Measurements from ENCODE around the gene CCDC175.

CCDC175 gene

DNA sequence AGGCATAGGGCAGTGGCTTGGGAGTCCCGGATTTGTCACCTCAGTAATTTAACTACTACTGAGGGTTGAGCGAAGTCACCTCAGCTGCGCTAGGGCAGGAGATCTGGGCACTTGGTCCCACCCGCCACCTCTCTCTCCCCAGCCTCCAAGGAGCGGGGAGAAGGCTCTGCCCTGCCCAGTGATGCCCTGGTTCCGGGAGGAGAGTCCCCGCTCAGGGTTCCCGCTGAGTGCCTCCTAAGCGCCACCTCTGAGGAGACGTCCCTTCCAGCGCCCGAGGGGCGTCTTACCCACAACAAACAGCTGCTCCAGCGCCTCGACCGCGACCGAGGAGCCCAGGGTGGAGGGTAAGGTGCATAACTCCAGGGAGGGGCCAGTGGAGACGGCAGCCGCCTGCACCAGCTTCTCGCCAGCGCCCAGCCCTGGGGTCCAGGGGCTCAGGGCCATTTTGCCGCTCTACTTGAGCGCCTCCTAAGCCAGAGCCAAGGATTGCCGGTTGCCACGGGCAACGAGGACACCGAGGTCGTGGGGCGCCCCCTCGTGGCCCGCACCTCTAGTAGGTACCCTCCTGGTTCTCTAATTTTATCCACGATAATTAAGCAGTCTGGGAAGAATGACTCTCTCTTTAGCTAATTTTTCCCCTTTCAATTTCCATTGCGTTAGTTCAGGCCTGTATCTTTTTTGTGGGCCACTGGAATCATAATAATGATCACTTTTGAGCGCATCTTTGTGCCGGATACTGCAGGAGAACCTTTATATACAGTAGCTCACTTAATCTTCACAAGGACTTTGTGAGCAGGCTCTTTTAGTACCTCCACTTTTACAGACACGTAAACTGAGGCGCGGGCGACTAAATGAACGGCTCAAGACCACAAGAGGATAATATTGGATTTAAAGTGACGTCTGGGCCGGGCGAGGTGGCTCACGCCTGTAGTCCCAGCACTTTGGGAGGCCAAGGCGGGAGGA lies at the start of gene CCDC175:
Gene CCDC175, minus strand, starts transcription at position 481 of the 963 bp plus-strand sequence. Its CDS starts 37 bp downstream, at position 444.
- TF ChIP-seq, protein P1, sequence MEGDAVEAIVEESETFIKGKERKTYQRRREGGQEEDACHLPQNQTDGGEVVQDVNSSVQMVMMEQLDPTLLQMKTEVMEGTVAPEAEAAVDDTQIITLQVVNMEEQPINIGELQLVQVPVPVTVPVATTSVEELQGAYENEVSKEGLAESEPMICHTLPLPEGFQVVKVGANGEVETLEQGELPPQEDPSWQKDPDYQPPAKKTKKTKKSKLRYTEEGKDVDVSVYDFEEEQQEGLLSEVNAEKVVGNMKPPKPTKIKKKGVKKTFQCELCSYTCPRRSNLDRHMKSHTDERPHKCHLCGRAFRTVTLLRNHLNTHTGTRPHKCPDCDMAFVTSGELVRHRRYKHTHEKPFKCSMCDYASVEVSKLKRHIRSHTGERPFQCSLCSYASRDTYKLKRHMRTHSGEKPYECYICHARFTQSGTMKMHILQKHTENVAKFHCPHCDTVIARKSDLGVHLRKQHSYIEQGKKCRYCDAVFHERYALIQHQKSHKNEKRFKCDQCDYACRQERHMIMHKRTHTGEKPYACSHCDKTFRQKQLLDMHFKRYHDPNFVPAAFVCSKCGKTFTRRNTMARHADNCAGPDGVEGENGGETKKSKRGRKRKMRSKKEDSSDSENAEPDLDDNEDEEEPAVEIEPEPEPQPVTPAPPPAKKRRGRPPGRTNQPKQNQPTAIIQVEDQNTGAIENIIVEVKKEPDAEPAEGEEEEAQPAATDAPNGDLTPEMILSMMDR (IDR thresholded peaks at IDR 0.05; ENCODE audit: low read depth, low read length, poor library complexity, severe bottlenecking) = peak; percentile 91
- no peak for TF ChIP-seq EZH2phosphoT487 (IDR thresholded peaks at IDR 0.05; ENCODE audit: borderline replicate concordance, low read length)
- peaks cover 9% of the 10 kb centered on the region for H3K4me1 ChIP-seq (ENCODE audit: control insufficient read depth, low read length)
- no peaks in the 10 kb centered on the region for H3K36me3 ChIP-seq (ENCODE audit: control insufficient read depth, low read length)
- H3K9me3 ChIP-seq (ENCODE audit: control insufficient read depth, insufficient read depth, low read length) = no peaks in the 10 kb centered on the region
- H3F3A ChIP-seq (ENCODE audit: control insufficient read depth, insufficient read depth) = no peaks in the 10 kb centered on the region
- peak within 1 kb of the TSS; percentile 57 for H3K4me3 ChIP-seq (ENCODE audit: low read length)
- H3K9me2 ChIP-seq (replicated peaks; ENCODE audit: control insufficient read depth, low read length) = no peaks in the 10 kb centered on the region
- peak within 1 kb of the TSS; percentile 64 for H3K4me2 ChIP-seq (ENCODE audit: low read length)
- no peaks in the 10 kb centered on the region for H3K79me2 ChIP-seq (ENCODE audit: control insufficient read depth, low read length)
- peaks cover 19% of the 10 kb centered on the region for H3K27me3 ChIP-seq (ENCODE audit: control insufficient read depth, low read length)
- no peak within 1 kb of the TSS for H3K27ac ChIP-seq (ENCODE audit: low read depth, low read length)
- no peaks in the 10 kb centered on the region for H4K20me1 ChIP-seq (ENCODE audit: control insufficient read depth, insufficient read depth, low read depth, low read length)

DNA sequence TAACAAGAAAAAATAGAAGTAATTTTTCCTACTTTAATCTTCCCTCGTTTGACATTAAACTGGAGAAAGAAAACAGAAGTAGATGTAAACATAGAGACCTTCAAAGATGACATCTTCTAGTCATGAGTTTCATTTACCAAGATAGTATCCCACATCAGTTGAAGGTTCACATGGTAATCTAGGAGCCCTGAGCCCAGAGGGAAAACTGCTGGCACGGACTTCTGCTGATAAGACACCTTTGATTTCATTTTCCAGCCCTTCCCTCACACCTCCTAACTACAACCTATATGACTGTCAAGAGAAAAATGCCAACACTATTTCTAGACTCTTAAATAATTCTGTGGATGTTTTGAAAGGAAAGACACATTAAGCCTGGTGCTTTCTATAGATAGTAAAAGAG lies 46.0 kb upstream of the CCDC175 start:
- TF ChIP-seq EZH2phosphoT487 (IDR thresholded peaks at IDR 0.05; ENCODE audit: borderline replicate concordance, low read length) = no peak
- TF ChIP-seq, protein P1 (IDR thresholded peaks at IDR 0.05; ENCODE audit: low read depth, low read length, poor library complexity, severe bottlenecking) = no peak
- Histone ChIP-seq H3K9me2 (replicated peaks; ENCODE audit: control insufficient read depth, low read length) (no peaks in the 10 kb centered on the region; the same call in 1 of the 2 replicates), H3K27ac (ENCODE audit: low read depth, low read length) (no peak overlapping the region), H3K79me2 (ENCODE audit: control insufficient read depth, low read length) (no peaks in the 10 kb centered on the region), H4K20me1 (ENCODE audit: control insufficient read depth, insufficient read depth, low read depth, low read length) (no peaks in the 10 kb centered on the region), H3K4me1 (ENCODE audit: control insufficient read depth, low read length) (no peaks in the 10 kb centered on the region), H3F3A (ENCODE audit: control insufficient read depth, insufficient read depth) (no peaks in the 10 kb centered on the region), H3K27me3 (ENCODE audit: control insufficient read depth, low read length) (0 out of 2 replicates have a peak, but pooled peaks cover 3% of the 10 kb centered on the region), H3K9me3 (ENCODE audit: control insufficient read depth, insufficient read depth, low read length) (no peaks in the 10 kb centered on the region), H3K4me2 (ENCODE audit: low read length) (no peak overlapping the region), H3K36me3 (ENCODE audit: control insufficient read depth, low read length) (no peaks in the 10 kb centered on the region), H3K4me3 (ENCODE audit: low read length) (no peak overlapping the region)

DNA sequence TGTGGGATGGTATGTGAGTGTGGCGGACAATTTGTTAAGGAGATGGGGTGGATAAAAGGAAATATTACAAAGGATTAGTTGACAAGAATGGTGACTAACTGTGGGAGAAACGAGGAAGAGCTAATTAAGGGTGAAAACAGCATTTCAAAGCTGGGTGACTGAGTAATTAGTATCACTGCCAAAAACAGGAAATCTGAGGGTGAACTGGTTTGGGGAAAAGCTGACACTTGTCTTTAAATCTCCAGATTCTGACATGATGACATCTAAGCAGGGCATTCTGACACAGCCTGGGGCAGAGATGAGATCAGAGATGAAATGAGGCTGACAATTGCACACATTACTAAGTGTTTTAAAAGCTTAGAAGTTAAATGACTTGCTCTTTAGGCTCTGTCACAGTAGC lies 42.4 kb upstream of the CCDC175 start:
- Histone ChIP-seq H3K36me3 (ENCODE audit: control insufficient read depth, low read length) (no peaks in the 10 kb centered on the region), H3K4me3 (ENCODE audit: low read length) (no peak overlapping the region), H3K9me3 (ENCODE audit: control insufficient read depth, insufficient read depth, low read length) (no peaks in the 10 kb centered on the region), H3K79me2 (ENCODE audit: control insufficient read depth, low read length) (no peaks in the 10 kb centered on the region), H3K27me3 (ENCODE audit: control insufficient read depth, low read length) (no peaks in the 10 kb centered on the region), H4K20me1 (ENCODE audit: control insufficient read depth, insufficient read depth, low read depth, low read length) (no peaks in the 10 kb centered on the region), H3K4me1 (ENCODE audit: control insufficient read depth, low read length) (no peaks in the 10 kb centered on the region), H3K4me2 (ENCODE audit: low read length) (no peak overlapping the region), H3F3A (ENCODE audit: control insufficient read depth, insufficient read depth) (no peaks in the 10 kb centered on the region), H3K27ac (ENCODE audit: low read depth, low read length) (no peak overlapping the region), H3K9me2 (replicated peaks; ENCODE audit: control insufficient read depth, low read length) (no peaks in the 10 kb centered on the region; the same call in 1 of the 2 replicates)
- TF ChIP-seq, protein P1 (IDR thresholded peaks at IDR 0.05; ENCODE audit: low read depth, low read length, poor library complexity, severe bottlenecking) = no peak
- TF ChIP-seq EZH2phosphoT487 (IDR thresholded peaks at IDR 0.05; ENCODE audit: borderline replicate concordance, low read length) = no peak

Measured in DOHH2 (cell line).